Measurements from ENCODE around the gene NKIRAS2.
A peak's percentile ranks its signal among the peaks of the same experiment; 100 is the strongest.

The NKIRAS2 gene

GRCh38 chr17:41996855-41997164 is 23.1 kb upstream of the NKIRAS2 start:
- H3K9me3 ChIP-seq (ENCODE audit: control insufficient read depth, insufficient read depth, low read length), result no peaks in the 10 kb centered on the region
- peaks cover 3% of the 10 kb centered on the region; the same call in 1 of the 2 replicates for H4K20me1 ChIP-seq (ENCODE audit: control insufficient read depth, insufficient read depth, low read depth, low read length)
- H3F3A ChIP-seq (ENCODE audit: control insufficient read depth, insufficient read depth), result peaks cover 7% of the 10 kb centered on the region
- no peaks in the 10 kb centered on the region for H3K27me3 ChIP-seq (ENCODE audit: control insufficient read depth, low read length)
- peak overlapping the region; percentile 44 for H3K4me2 ChIP-seq (ENCODE audit: low read length)
- no peak overlapping the region; the same call in 1 of the 2 replicates for H3K4me3 ChIP-seq (ENCODE audit: low read length)
- no peaks in the 10 kb centered on the region for H3K9me2 ChIP-seq (replicated peaks; ENCODE audit: control insufficient read depth, low read length)
- H3K27ac ChIP-seq (ENCODE audit: low read depth, low read length), result peak overlapping the region; percentile 62
- H3K79me2 ChIP-seq (ENCODE audit: control insufficient read depth, low read length), result peaks cover 20% of the 10 kb centered on the region
- peaks cover 33% of the 10 kb centered on the region for H3K4me1 ChIP-seq (ENCODE audit: control insufficient read depth, low read length)
- TF ChIP-seq CTCF (IDR thresholded peaks at IDR 0.05; ENCODE audit: low read depth, low read length, poor library complexity, severe bottlenecking), result no peak
- no peak for TF ChIP-seq EZH2phosphoT487 (IDR thresholded peaks at IDR 0.05; ENCODE audit: borderline replicate concordance, low read length)
- H3K36me3 ChIP-seq (ENCODE audit: control insufficient read depth, low read length), result peaks cover 90% of the 10 kb centered on the region

- Histone ChIP-seq H3K4me2 (ENCODE audit: low read length) (no peak overlapping the region), H3K9me3 (ENCODE audit: control insufficient read depth, insufficient read depth, low read length) (no peaks in the 10 kb centered on the region), H3K4me3 (ENCODE audit: low read length) (no peak overlapping the region), H4K20me1 (ENCODE audit: control insufficient read depth, insufficient read depth, low read depth, low read length) (peaks cover 3% of the 10 kb centered on the region; the same call in 1 of the 2 replicates), H3K27ac (ENCODE audit: low read depth, low read length) (no peak overlapping the region), H3F3A (ENCODE audit: control insufficient read depth, insufficient read depth) (peaks cover 7% of the 10 kb centered on the region), H3K4me1 (ENCODE audit: control insufficient read depth, low read length) (peaks cover 33% of the 10 kb centered on the region), H3K27me3 (ENCODE audit: control insufficient read depth, low read length) (no peaks in the 10 kb centered on the region), H3K36me3 (ENCODE audit: control insufficient read depth, low read length) (peaks cover 90% of the 10 kb centered on the region), H3K9me2 (replicated peaks; ENCODE audit: control insufficient read depth, low read length) (no peaks in the 10 kb centered on the region), H3K79me2 (ENCODE audit: control insufficient read depth, low read length) (peaks cover 37% of the 10 kb centered on the region)
- TF ChIP-seq CTCF (IDR thresholded peaks at IDR 0.05; ENCODE audit: low read depth, low read length, poor library complexity, severe bottlenecking) (no peak), EZH2phosphoT487 (IDR thresholded peaks at IDR 0.05; ENCODE audit: borderline replicate concordance, low read length) (no peak)
These were observed 21.4 kb upstream of the NKIRAS2 start for GRCh38 chr17:41998497-41998896.

GRCh38 chr17:42000413-42001133 is 19.3 kb upstream of the NKIRAS2 start:
- TF ChIP-seq CTCF (IDR thresholded peaks at IDR 0.05; ENCODE audit: low read depth, low read length, poor library complexity, severe bottlenecking) (no peak), EZH2phosphoT487 (IDR thresholded peaks at IDR 0.05; ENCODE audit: borderline replicate concordance, low read length) (no peak)
- peaks cover 54% of the 10 kb centered on the region for H3K79me2 ChIP-seq (ENCODE audit: control insufficient read depth, low read length)

More at GRCh38 chr17:42000413-42001133, 19.3 kb upstream of the NKIRAS2 start:
- Histone ChIP-seq H3K4me2 (ENCODE audit: low read length) (no peak overlapping the region), H3K36me3 (ENCODE audit: control insufficient read depth, low read length) (peaks cover 82% of the 10 kb centered on the region), H3K9me3 (ENCODE audit: control insufficient read depth, insufficient read depth, low read length) (no peaks in the 10 kb centered on the region), H3F3A (ENCODE audit: control insufficient read depth, insufficient read depth) (peaks cover 7% of the 10 kb centered on the region), H3K4me1 (ENCODE audit: control insufficient read depth, low read length) (peaks cover 29% of the 10 kb centered on the region), H4K20me1 (ENCODE audit: control insufficient read depth, insufficient read depth, low read depth, low read length) (0 out of 2 replicates have a peak, but pooled peaks cover 3% of the 10 kb centered on the region), H3K27ac (ENCODE audit: low read depth, low read length) (no peak overlapping the region), H3K9me2 (replicated peaks; ENCODE audit: control insufficient read depth, low read length) (no peaks in the 10 kb centered on the region), H3K27me3 (ENCODE audit: control insufficient read depth, low read length) (no peaks in the 10 kb centered on the region), H3K4me3 (ENCODE audit: low read length) (no peak overlapping the region)
